Stimulated activated CD4-positive, alpha-beta T cell treated with anti-CD3 and anti-CD28 coated beads, TNF-alpha, amount 100 ng/mL, for 24 hours (primary cell): ENCODE data around the gene SRRM3.
A peak's percentile ranks its signal among the peaks of the same experiment; 100 is the strongest.
"Not testable (repeated sequence)": the region's sequence is repeated elsewhere in the genome, so short reads cannot be mapped to it uniquely, and the experiment has no call there.

Experiments used
- DNase-seq, 3 experiments: peaks; one replicate each; pipeline ENCODE4 v3.0.0-alpha.2; 2020; ENCODE audit warnings: low read depth in 3 of 3

The SRRM3 gene

GRCh38 chr7:76315364-76315763 lies 113.7 kb downstream of the SRRM3 start:
- no peak for DNase-seq

- no peak for DNase-seq
Measured at GRCh38 chr7:76316984-76317781, 115.5 kb downstream of the SRRM3 start.

GRCh38 chr7:76317782-76318487 lies 116.2 kb downstream of the SRRM3 start:
- DNase-seq, result peak; percentile 89 to 96 (median 89)

DNA sequence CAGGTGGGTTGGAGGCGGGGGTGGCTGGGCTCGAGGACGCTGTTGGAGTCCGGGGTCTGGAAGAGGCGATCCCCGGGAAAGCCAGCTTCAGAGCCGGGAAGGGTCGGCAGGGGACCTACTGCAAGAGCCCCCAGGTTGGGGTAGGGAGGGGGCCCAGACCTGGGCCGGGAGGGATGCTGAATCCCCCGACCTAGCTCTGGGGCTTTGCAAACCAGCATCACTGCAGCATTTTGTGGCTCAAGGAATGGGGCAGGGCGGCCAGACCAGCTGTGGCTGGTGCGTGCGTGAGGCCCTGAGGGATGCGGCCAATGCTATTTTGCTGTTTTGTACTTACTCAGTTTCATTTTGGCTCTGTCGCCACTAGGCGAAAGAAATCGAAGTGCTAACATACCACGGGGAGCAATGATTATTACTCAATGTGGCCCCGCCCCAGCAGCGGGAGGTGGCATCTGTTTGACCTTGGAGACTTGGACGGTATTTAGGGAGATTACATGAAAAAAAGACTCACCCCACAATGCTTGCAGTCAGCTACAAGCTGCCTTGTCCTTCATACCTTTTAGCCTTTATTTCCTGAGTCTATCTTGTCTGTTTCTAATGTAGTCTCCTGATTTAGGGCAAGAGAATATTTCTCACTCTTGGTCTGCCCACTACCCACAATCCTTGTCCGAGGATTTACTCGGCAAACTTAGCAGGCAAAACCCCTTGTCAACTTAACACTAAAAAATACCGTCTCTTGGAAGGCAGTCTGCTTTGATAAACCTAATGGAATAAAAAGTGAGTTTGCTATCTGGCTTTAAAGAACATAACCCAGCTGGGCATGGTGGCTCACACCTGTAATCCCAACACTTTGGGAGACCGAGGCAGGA lies 117.0 kb downstream of the SRRM3 start:
- DNase-seq, result peak in 2 of 3 experiments; percentile 50 to 54

DNA sequence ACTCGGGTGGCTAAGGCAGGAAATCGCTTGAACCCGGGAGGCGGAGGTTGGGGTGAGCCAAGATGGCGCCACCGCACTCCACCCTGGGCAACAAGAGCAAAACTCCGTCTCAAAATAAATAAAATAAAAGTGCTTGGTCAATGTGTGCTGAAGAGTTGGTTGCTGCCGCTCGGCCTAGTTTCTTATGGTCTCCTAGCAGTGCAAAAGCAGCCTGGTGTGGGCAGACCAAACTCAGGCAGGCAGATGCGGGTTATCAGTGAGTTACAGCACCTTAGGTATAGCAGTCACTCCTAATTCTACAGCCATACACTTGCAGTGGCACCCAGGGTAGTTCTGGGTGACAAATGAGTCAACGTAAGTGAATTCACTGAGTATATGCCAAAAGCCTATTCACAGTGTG lies 123.4 kb downstream of the SRRM3 start:
- DNase-seq, result no peak

GRCh38 chr7:76325811-76326210 lies 124.1 kb downstream of the SRRM3 start:
- DNase-seq, result no peak

DNA sequence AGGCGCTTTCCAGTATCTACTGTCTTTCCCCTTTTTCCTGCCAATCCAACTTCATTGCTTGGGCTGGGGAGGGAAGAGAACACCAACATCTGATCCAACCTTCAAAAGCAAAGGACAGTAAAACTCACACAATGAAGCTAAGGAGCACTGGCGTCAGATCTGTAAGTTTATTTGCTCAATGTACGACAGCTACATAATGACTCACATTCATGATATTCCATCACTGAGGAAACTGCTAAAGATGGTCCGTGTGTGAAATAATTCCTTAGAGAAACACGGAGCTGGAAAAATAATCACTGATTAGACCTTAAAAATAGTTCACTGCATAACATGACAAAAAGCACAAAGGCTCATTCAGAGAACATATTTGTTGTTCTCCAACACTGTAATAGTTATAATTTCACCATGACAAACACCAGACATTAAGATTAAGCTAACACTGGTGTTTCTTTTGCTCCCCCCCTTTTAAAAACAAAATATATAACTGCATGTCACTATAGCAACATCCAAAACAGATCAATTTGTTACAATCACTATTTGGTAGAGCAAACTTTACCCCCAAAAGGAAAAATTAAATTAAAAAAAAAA lies 125.0 kb downstream of the SRRM3 start:
- DNase-seq, result no peak

- DNase-seq, result no peak
Measured at GRCh38 chr7:76327610-76328009, 125.9 kb downstream of the SRRM3 start.

GRCh38 chr7:76328389-76328788 lies 126.7 kb downstream of the SRRM3 start:
- no peak for DNase-seq

DNA sequence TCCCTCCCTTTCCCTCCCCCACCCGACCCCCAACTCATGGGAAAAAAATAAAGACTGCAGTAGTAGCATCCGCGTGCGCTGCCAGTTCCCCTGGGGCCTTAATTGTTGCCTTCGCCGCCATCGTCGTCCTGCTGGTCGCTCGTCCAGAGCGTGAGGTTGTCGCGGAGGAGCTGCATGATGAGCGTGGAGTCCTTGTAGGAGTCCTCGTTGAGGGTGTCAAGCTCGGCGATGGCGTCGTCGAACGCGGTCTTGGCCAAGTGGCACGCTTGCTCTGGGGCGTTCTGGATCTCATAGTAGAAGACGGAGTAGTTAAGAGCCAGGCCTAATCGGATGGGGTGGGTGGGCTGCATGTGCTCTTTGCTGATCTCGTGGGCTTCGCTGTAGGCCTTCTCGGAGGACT lies 127.8 kb downstream of the SRRM3 start:
- no peak for DNase-seq

- no peak for DNase-seq
Measured at GRCh38 chr7:76330261-76330660, 128.6 kb downstream of the SRRM3 start.

DNA sequence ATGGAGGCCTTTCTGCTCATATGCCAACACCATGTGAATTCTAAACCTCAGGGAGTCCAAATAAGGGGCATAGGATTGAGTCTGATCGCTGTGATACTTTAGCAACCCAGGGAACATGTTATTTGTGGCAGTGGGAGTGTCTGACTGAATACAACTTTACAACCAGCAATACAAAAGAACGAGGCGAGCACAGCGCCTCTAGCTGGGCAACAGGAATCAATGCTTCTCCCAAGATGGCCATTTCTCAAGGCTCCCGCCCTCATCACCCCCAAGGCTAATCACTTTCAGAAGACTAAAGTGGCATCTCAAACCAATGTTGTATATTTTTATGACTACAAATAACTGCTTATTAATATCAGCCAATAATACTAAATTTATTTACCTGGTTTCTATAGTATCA lies 129.0 kb downstream of the SRRM3 start:
- no peak for DNase-seq

DNA sequence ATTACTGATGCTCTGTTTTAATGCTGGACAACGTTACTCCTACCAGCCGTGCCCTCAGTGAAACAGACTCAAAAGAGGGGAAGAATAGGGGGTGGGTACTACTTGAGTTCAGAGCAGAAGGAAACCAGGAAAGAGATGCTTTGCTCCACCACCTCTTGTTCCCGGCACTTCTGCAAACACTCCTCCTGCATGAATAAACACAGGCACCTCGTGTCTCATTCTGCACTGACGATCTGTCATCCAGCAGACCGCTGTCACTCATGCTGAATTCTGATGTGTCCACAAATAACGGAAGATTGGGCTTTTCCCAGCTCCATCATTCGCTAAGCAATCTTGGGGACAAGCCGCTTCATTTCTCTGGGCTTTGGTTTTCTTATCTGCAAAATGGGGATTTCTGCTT lies 130.4 kb downstream of the SRRM3 start:
- no peak for DNase-seq

GRCh38 chr7:76333511-76334101 lies 131.9 kb downstream of the SRRM3 start:
- no peak for DNase-seq

DNA sequence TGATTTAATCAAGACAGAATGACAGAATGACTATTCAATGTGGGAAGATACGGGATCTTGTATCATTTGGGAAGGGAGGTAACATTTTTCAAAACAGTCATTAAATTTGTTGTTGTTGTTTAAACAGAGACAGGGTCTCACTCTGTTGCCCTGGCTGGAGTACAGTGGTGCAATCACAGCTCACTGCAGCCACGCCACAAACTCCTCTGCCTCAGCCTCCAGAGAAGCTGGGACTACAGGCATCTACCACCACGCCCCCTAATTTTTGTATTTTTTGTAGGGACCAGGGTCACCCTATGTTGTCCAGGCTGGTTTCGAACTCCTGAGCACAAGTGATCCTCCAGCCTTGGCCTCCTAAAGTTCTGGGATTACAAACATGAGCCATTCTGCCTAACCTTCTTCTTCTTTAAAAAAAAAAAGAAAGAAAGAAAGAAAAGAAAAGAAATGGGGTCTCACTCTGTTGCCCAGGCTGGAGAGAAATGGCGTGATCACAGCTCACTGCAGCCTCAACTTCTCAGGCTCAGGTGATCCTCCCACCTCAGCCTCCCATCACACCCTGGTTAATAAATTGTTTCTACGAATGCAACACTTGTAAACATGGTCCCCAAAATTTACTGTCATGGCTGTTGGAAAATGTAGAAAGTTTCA lies 132.7 kb downstream of the SRRM3 start:
- DNase-seq, result no peak

DNA sequence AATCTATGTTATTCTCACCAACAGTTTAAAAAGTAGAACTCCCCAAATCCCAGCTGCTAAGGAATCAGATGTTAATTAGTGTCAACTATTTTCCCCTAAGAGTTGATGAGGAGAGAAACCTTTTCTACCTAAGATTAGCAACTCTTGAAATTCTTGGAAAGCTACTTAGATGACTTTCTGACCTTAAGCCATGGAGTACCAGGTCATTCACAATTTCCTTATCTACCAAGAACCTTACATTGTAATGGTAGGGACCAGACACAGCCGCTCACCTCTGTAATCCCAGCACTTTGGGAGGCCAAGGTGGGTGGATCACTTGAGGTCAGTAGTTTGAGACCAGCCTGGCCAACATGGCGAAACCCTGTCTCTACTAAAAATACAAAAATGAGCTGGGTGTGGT lies 133.7 kb downstream of the SRRM3 start:
- DNase-seq, result not testable (repeated sequence)

GRCh38 chr7:76336094-76336493 lies 134.4 kb downstream of the SRRM3 start:
- DNase-seq, result no peak
